Measurements from ENCODE around the gene FGFR4.

FGFR4 gene

GRCh38 chr5:177123789-177124485 is 37.2 kb downstream of the FGFR4 start:
- TF ChIP-seq POLR2A (IDR thresholded peaks at IDR 0.05; ENCODE audit: low read length) (no peak), GATA1 (IDR thresholded peaks at IDR 0.05; ENCODE audit: low read depth, low read length) (no peak)
- DNase-seq: no peak

DNA sequence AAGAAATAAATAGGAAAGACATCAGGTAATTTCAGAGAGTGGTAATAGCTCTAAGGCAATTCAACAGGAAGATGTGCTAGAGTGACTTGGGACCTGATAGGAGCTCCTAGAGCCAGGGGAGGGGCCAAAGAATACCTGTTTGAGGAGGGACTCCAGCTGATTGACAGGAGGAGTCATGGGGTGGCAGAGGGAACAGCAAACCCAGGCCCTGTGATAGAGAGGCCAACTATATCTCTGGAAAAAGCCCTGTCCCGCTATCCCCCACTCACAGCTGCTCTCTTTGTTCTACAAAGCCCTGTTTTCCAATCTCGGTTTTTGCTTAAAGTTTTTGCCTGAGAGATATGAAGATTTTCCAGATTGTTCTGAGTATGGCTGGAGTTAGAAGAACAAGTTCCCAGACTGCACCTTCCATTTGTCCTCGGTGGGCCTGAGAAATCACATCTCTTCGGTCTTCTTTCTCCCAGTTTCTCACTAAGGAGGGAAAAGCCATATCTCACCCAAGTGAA is 37.8 kb downstream of the FGFR4 start:
- DNase-seq: no peak
- no peak for TF ChIP-seq POLR2A (IDR thresholded peaks at IDR 0.05; ENCODE audit: low read length)
- no peak for TF ChIP-seq GATA1 (IDR thresholded peaks at IDR 0.05; ENCODE audit: low read depth, low read length)

DNA sequence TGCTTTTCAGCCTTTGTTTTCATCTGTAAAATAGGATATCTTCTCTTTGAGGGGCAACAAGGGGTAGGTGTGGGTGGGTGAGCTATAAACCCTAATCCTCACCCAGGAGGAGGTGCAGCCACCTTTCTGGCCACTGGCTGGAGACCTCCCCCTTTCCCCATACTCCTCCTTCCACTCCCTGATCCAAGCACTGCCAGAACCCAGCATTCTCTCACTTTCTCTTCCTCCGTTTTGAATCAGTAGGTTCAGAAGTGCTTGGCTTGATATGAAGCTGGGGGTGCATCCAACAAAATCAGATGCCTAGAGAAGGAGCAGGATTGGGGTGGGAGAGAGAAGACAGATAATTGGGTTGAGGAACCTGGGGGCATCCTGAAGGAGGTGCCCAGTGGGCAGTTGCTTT is 40.1 kb downstream of the FGFR4 start:
- no peak for DNase-seq
- TF ChIP-seq POLR2A (IDR thresholded peaks at IDR 0.05; ENCODE audit: low read length) (no peak), GATA1 (IDR thresholded peaks at IDR 0.05; ENCODE audit: low read depth, low read length) (no peak)

GRCh38 chr5:177128551-177128981 is 41.9 kb downstream of the FGFR4 start:
- DNase-seq: no peak
- TF ChIP-seq GATA1 (IDR thresholded peaks at IDR 0.05; ENCODE audit: low read depth, low read length): no peak
- TF ChIP-seq POLR2A (IDR thresholded peaks at IDR 0.05; ENCODE audit: low read length): no peak

- TF ChIP-seq GATA1 (IDR thresholded peaks at IDR 0.05; ENCODE audit: low read depth, low read length): no peak
- TF ChIP-seq POLR2A (IDR thresholded peaks at IDR 0.05; ENCODE audit: low read length): no peak
- no peak for DNase-seq
These were observed 43.7 kb downstream of the FGFR4 start for GRCh38 chr5:177130211-177131018.

GRCh38 chr5:177131019-177131320 is 44.3 kb downstream of the FGFR4 start:
- TF ChIP-seq POLR2A (IDR thresholded peaks at IDR 0.05; ENCODE audit: low read length) (no peak), GATA1 (IDR thresholded peaks at IDR 0.05; ENCODE audit: low read depth, low read length) (no peak)
- no peak for DNase-seq

GRCh38 chr5:177131352-177132135 is 44.8 kb downstream of the FGFR4 start:
- no peak for DNase-seq
- TF ChIP-seq POLR2A (IDR thresholded peaks at IDR 0.05; ENCODE audit: low read length) (no peak), GATA1 (IDR thresholded peaks at IDR 0.05; ENCODE audit: low read depth, low read length) (no peak)

DNA sequence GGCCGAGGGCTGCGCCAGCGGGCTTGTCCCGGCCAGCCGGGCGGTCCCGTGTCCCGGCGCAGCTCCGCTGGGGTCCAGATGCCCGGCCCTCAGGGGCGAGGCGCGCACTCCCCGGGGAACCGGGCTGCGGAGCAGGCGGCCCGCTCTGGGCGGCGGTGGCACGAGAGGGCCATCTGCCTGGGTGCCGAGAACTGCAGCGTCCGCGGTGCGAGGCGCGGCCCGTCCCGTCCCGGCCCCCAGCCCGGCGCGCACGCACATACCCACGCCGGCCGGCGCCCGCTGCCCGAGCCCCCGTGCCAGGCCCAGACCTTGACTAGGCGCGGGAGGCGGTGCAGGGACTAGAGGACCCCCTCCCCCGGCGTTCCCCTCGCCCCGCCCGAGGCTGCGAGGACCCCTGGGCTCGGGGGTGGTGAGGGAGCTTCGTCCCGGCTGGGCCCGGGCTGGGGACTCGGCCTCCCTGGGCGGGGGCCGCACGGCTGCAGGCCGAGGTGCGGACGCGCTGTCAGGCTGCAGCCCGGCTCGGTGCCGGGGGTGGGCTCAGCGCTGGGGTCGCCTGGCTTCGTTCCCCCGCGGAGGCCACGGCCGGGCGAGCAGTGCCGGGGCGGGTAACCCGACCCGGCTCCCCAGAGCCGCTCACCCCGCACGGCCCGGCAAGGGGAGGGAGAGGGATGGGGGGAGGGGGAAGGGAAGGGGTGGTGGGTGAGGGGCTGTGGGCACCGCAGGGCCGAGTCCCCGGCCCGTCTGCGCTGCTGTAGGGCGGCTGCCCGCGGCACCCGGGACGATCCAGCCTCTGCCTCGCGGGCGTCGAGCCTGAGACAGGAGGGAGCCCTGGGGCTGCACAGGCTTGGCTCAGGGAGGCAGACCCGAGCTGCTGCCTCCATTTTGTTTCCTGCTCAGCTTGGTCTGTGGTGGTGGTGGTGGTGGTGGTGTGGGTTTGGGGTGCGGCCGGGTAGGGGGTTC is 45.7 kb downstream of the FGFR4 start:
- DNase-seq: peak; percentile 69 to 75
- no peak for TF ChIP-seq GATA1 (IDR thresholded peaks at IDR 0.05; ENCODE audit: low read depth, low read length)
- no peak for TF ChIP-seq POLR2A (IDR thresholded peaks at IDR 0.05; ENCODE audit: low read length)

GRCh38 chr5:177133096-177133852 is 46.6 kb downstream of the FGFR4 start, which contains the start of gene NSD1:
Gene NSD1 (plus strand): TSS chr5:177133773. CDS start chr5:177135104, 1,331 bp downstream.
- peak; percentile 90 for TF ChIP-seq POLR2A (IDR thresholded peaks at IDR 0.05; ENCODE audit: low read length)
- no peak for TF ChIP-seq GATA1 (IDR thresholded peaks at IDR 0.05; ENCODE audit: low read depth, low read length)
- DNase-seq: peak; percentile 95 to 96

DNA sequence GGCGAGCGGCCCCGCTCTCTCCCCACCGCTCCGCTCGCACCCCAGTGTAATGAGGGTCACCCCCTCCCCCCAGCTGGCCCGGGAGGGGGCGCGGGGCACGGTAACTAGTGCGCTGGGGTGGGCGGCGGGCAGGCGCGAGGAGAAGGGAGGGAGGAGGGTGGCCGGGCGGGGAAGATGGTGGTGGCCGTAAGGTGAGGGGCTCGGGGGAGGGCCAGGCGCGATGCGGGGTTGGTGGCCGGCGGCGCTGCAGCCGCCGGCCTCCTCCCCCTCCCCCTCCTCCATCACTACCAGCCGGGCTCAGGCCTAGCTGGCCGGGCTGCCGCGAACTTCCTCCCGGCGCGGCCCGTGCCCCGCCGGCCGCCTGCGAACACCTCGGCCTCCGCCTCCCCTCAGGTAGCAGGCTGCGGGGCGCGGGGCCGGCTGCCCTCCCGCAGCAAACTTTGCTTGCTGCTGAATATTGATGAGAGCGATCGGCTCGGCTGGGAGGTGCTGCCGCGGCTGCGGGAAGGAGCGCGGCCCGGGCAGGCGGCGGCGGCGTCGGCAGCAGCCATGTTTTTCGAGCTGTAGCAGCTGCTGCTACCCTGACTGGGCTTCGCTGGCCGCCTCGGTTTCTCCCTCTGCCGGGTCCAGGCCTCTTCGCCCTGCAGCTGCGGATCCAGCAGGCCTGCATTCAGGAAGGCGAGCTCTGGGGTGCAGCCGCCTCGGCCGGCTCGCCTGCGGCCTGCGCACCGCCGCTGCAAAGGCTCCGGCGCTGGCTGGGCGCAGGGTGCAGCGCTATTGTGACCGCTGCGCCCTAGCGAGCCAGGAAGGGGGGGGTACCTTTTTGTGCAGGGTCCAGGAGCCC is 47.4 kb downstream of the FGFR4 start:
- DNase-seq: peak; percentile 80 to 81
- TF ChIP-seq POLR2A (IDR thresholded peaks at IDR 0.05; ENCODE audit: low read length) (no peak), GATA1 (IDR thresholded peaks at IDR 0.05; ENCODE audit: low read depth, low read length) (no peak)

GRCh38 chr5:177134697-177135225 is 48.0 kb downstream of the FGFR4 start:
- no peak for TF ChIP-seq POLR2A (IDR thresholded peaks at IDR 0.05; ENCODE audit: low read length)
- TF ChIP-seq GATA1 (IDR thresholded peaks at IDR 0.05; ENCODE audit: low read depth, low read length): no peak
- DNase-seq: peak in 1 of 2 experiments; percentile 45

Data from erythroblast (primary cell).